Peyer's patch (tissue), 4 donors: ENCODE data around the gene EBLN2.

Experiments
- CTCF ChIP-seq, 6 experiments: fragments of 450-650 bp in 4 of 6; fragments of 200-600 bp in 2 of 6; sonication (generic) in 1 of 6; IDR thresholded peaks; one replicate each; pipeline ENCODE4 v1.5.1; 2017 to 2019; ENCODE audit warnings: antibody characterized with exemption in 6 of 6, mild to moderate bottlenecking in 3 of 6, moderate library complexity in 1 of 6
- POLR2A ChIP-seq, 2 donors: fragments of 450-650 bp; IDR thresholded peaks; one replicate each; pipeline ENCODE4 v1.5.1; 2017; ENCODE audit warnings: antibody characterized with exemption in 2 of 2, mild to moderate bottlenecking in 2 of 2, moderate library complexity in 2 of 2

DNA sequence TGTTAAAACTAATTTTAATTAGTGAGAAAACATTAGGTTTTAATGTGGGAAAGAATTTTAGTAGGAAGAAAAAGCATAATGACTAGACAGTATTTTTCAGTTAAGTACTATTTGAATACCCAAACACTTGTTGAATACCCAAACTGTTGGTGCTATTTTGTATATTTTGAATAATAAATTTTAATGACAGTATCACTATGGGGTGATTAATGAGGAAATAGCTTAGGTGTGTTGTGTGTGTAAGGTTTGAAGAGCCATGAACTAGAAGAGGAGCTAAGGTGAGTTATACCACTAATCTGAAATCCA, 4.7 kb upstream of the EBLN2 start:
- no peak for TF ChIP-seq CTCF (IDR thresholded peaks at IDR 0.05)
- TF ChIP-seq POLR2A (IDR thresholded peaks at IDR 0.05), result no peak
